ENCODE data around the gene SGMS1. TPM values are rescaled to one million over a fixed set of nuclear protein-coding genes. Genes with fewer than 3 reads are reported as not detected.

Gene SGMS1
- total RNA-seq, 4 donors from 2014 or later = 153 to 235 (median 186) TPM

- WGBS, 2 donors = 62 to 72% methylated on average over 6 of the region's 6 CpGs
- intact Hi-C loops (cut with DNase I; ENCODE audit: low total_unique reads) = no loop called here
- no peak overlapping the region for H3K4me3 ChIP-seq (ENCODE audit: low read depth, poor library complexity, severe bottlenecking)
- DNase-seq (ENCODE audit: low spot score in 2 of 2) = no peak
- TF ChIP-seq, protein P1, sequence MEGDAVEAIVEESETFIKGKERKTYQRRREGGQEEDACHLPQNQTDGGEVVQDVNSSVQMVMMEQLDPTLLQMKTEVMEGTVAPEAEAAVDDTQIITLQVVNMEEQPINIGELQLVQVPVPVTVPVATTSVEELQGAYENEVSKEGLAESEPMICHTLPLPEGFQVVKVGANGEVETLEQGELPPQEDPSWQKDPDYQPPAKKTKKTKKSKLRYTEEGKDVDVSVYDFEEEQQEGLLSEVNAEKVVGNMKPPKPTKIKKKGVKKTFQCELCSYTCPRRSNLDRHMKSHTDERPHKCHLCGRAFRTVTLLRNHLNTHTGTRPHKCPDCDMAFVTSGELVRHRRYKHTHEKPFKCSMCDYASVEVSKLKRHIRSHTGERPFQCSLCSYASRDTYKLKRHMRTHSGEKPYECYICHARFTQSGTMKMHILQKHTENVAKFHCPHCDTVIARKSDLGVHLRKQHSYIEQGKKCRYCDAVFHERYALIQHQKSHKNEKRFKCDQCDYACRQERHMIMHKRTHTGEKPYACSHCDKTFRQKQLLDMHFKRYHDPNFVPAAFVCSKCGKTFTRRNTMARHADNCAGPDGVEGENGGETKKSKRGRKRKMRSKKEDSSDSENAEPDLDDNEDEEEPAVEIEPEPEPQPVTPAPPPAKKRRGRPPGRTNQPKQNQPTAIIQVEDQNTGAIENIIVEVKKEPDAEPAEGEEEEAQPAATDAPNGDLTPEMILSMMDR (IDR thresholded peaks at IDR 0.05) = no peak
- TF ChIP-seq POLR2A (IDR thresholded peaks at IDR 0.05) = no peak
Measured at GRCh38 chr10:50392966-50393718, 230.6 kb downstream of the SGMS1 start.

DNA sequence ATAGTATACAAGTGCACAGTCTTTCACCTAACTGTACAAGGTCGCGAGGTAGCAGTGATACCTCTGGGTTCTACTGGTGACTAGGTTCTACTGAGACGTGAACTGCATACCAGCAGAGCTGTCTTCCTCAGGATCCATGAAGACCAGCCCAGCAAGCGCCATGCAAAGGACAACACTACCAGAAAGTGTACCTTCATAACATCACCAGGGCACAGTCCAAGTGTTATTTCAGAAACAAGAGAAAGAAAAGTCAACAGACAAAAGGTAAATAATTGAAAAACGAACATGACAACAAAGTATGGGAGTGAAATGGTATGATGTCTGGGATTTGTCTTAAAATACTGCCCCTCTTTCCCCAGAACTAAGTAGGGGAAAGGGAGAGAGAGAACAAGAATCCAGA, 231.3 kb downstream of the SGMS1 start:
- 96 to 97% methylated on average over 5 of the region's 5 CpGs for WGBS, 2 donors
- intact Hi-C loops (cut with DNase I; ENCODE audit: low total_unique reads) = no loop called here

DNA sequence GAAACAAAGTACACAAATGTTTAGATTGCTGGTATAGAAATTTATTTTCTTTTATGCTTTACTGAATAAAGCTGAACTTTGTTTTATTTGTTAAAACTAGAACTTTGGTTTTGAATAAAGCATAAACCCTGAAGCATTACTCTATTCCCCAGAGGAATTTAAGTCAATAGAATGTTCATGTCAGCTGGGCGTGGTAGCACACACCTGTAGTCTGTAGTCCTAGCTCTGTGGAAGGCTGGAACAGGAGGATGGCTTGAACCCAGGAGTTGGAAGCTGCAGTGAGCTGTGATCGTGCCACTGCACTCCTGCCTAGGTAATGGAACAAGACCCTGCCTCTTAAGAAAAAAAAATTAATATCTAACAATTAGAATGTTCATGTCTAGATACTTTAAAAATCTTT, 233.5 kb downstream of the SGMS1 start:
- intact Hi-C loops (cut with DNase I; ENCODE audit: low total_unique reads) = no loop called here
- no peak overlapping the region for H3K4me3 ChIP-seq (ENCODE audit: low read depth, poor library complexity, severe bottlenecking)
- 61 to 80% methylated on average over 2 of the region's 2 CpGs for WGBS, 2 donors
- no peak for TF ChIP-seq POLR2A (IDR thresholded peaks at IDR 0.05)
- TF ChIP-seq, protein P1 (IDR thresholded peaks at IDR 0.05) = no peak
- no peak for DNase-seq (ENCODE audit: low spot score in 2 of 2)

More for the DNA sequence above, 231.3 kb downstream of the SGMS1 start:
- no peak for DNase-seq (ENCODE audit: low spot score in 2 of 2)
- H3K4me3 ChIP-seq (ENCODE audit: low read depth, poor library complexity, severe bottlenecking) = no peak overlapping the region
- TF ChIP-seq, protein P1 (IDR thresholded peaks at IDR 0.05) = no peak
- no peak for TF ChIP-seq POLR2A (IDR thresholded peaks at IDR 0.05)

- WGBS, 2 donors = 100% methylated on average over 2 of the region's 2 CpGs
- no peak overlapping the region for H3K4me3 ChIP-seq (ENCODE audit: low read depth, poor library complexity, severe bottlenecking)
- intact Hi-C loops (cut with DNase I; ENCODE audit: low total_unique reads) = no loop called here
- no peak for TF ChIP-seq POLR2A (IDR thresholded peaks at IDR 0.05)
- TF ChIP-seq, protein P1 (IDR thresholded peaks at IDR 0.05) = no peak
- DNase-seq (ENCODE audit: low spot score in 2 of 2) = no peak
Measured at GRCh38 chr10:50388181-50388580, 235.6 kb downstream of the SGMS1 start.

- 78 to 81% methylated on average over 2 of the region's 2 CpGs for WGBS, 2 donors
- DNase-seq (ENCODE audit: low spot score in 2 of 2) = no peak
- no peak overlapping the region for H3K4me3 ChIP-seq (ENCODE audit: low read depth, poor library complexity, severe bottlenecking)
- intact Hi-C loops (cut with DNase I; ENCODE audit: low total_unique reads) = no loop called here
- no peak for TF ChIP-seq POLR2A (IDR thresholded peaks at IDR 0.05)
- TF ChIP-seq, protein P1 (IDR thresholded peaks at IDR 0.05) = no peak
Measured at GRCh38 chr10:50387732-50388073, 236.1 kb downstream of the SGMS1 start.
